Measurements from ENCODE around the gene THOC6. TPM values are rescaled to one million over a fixed set of nuclear protein-coding genes. Genes with fewer than 3 reads are reported as not detected.
"Not testable (repeated sequence)": the region's sequence is repeated elsewhere in the genome, so short reads cannot be mapped to it uniquely, and the experiment has no call there.

The THOC6 gene
- total RNA-seq, 8 experiments from 2014 or later: 6.8 to 32.1 (median 14.0) TPM

- no peaks in the 10 kb centered on the region for H3K4me1 ChIP-seq (replicated peaks in 1 of 2)
Measured at GRCh38 chr16:3068487-3068886, 44.7 kb downstream of the THOC6 start.

GRCh38 chr16:3069146-3069545 is 45.3 kb downstream of the THOC6 start:
- H3K4me3 ChIP-seq; ATAC-seq (replicated peaks in 6 of 8); H3K27ac ChIP-seq; H3K4me1 ChIP-seq (replicated peaks in 1 of 2); in situ Hi-C loops (cut with MboI; ENCODE audit: low pct_unique_long_range_greater_than_20kb in 2 of 9, low sequenced_read_pairs in 9 of 9, unreplicated experiment in 9 of 9): not testable (repeated sequence)
- no CpG with 5 or more reads among the region's 11 CpGs for WGBS, 10 experiments

More at GRCh38 chr16:3068487-3068886, 44.7 kb downstream of the THOC6 start:
- 40 to 90% (median 73%) methylated on average over 1 to 3 of the region's 4 CpGs; no CpG with 5 or more reads in 5 of the 10 experiments for WGBS, 10 experiments
- Histone ChIP-seq H3K27ac (no peak overlapping the region), H3K4me3 (no peak overlapping the region)
- in situ Hi-C loops (cut with MboI; ENCODE audit: low pct_unique_long_range_greater_than_20kb in 2 of 9, low sequenced_read_pairs in 9 of 9, unreplicated experiment in 9 of 9): no loop called here
- no peak for ATAC-seq (replicated peaks in 6 of 8)

GRCh38 chr16:3070608-3071111 is 46.8 kb downstream of the THOC6 start:
- no peaks in the 10 kb centered on the region for H3K4me1 ChIP-seq (replicated peaks in 1 of 2)
- no peak overlapping the region for H3K4me3 ChIP-seq
- WGBS, 10 experiments: 87 to 100% (median 94%) methylated on average over 2 to 7 of the region's 9 CpGs; no CpG with 5 or more reads in 7 of the 10 experiments
- peak in 2 of 8 experiments; percentile 15 to 25 for ATAC-seq (replicated peaks in 6 of 8)
- in situ Hi-C loops (cut with MboI; ENCODE audit: low pct_unique_long_range_greater_than_20kb in 2 of 9, low sequenced_read_pairs in 9 of 9, unreplicated experiment in 9 of 9): no loop called here
- no peak overlapping the region for H3K27ac ChIP-seq

GRCh38 chr16:3071655-3072054 is 47.8 kb downstream of the THOC6 start:
- Histone ChIP-seq H3K27ac (no peak overlapping the region), H3K4me3 (no peak overlapping the region), H3K4me1 (replicated peaks in 1 of 2) (no peaks in the 10 kb centered on the region)
- 0 to 100% (median 84%) methylated on average over 1 to 6 of the region's 7 CpGs; no CpG with 5 or more reads in 2 of the 10 experiments for WGBS, 10 experiments
- in situ Hi-C loops (cut with MboI; ENCODE audit: low pct_unique_long_range_greater_than_20kb in 2 of 9, low sequenced_read_pairs in 9 of 9, unreplicated experiment in 9 of 9): no loop called here
- no peak for ATAC-seq (replicated peaks in 6 of 8)

GRCh38 chr16:3072148-3072547 is 48.3 kb downstream of the THOC6 start:
- ATAC-seq (replicated peaks in 6 of 8): peak in 2 of 8 experiments; percentile 14 to 23
- no CpG with 5 or more reads among the region's 4 CpGs for WGBS, 10 experiments
- in situ Hi-C loops (cut with MboI; ENCODE audit: low pct_unique_long_range_greater_than_20kb in 2 of 9, low sequenced_read_pairs in 9 of 9, unreplicated experiment in 9 of 9): not testable (repeated sequence)

GRCh38 chr16:3072576-3073263 is 48.9 kb downstream of the THOC6 start:
- H3K27ac ChIP-seq; in situ Hi-C loops (cut with MboI; ENCODE audit: low pct_unique_long_range_greater_than_20kb in 2 of 9, low sequenced_read_pairs in 9 of 9, unreplicated experiment in 9 of 9); H3K4me1 ChIP-seq (replicated peaks in 1 of 2); H3K4me3 ChIP-seq: not testable (repeated sequence)
- ATAC-seq (replicated peaks in 6 of 8): peak in 1 of 8 experiments; percentile 11
- WGBS, 10 experiments: no CpG with 5 or more reads among the region's 18 CpGs

More at GRCh38 chr16:3072148-3072547, 48.3 kb downstream of the THOC6 start:
- not testable (repeated sequence) for H3K4me1 ChIP-seq (replicated peaks in 1 of 2); H3K4me3 ChIP-seq; H3K27ac ChIP-seq

- ATAC-seq (replicated peaks in 6 of 8): no peak
- Histone ChIP-seq H3K4me1 (replicated peaks in 1 of 2) (no peaks in the 10 kb centered on the region), H3K27ac (no peak overlapping the region), H3K4me3 (no peak overlapping the region)
- in situ Hi-C loops (cut with MboI; ENCODE audit: low pct_unique_long_range_greater_than_20kb in 2 of 9, low sequenced_read_pairs in 9 of 9, unreplicated experiment in 9 of 9): no loop called here
- 65 to 100% (median 92%) methylated on average over 1 to 7 of the region's 7 CpGs; no CpG with 5 or more reads in 3 of the 10 experiments for WGBS, 10 experiments
Measured at GRCh38 chr16:3073448-3073847, 49.6 kb downstream of the THOC6 start.

GRCh38 chr16:3074860-3075522 is 51.2 kb downstream of the THOC6 start:
- no peak overlapping the region for H3K27ac ChIP-seq
- ATAC-seq (replicated peaks in 6 of 8): no peak
- no peak overlapping the region for H3K4me3 ChIP-seq
- no peaks in the 10 kb centered on the region for H3K4me1 ChIP-seq (replicated peaks in 1 of 2)
- WGBS, 10 experiments: 13 to 83% (median 56%) methylated on average over 1 to 5 of the region's 9 CpGs; no CpG with 5 or more reads in 2 of the 10 experiments
- in situ Hi-C loops (cut with MboI; ENCODE audit: low pct_unique_long_range_greater_than_20kb in 2 of 9, low sequenced_read_pairs in 9 of 9, unreplicated experiment in 9 of 9): no loop called here

GRCh38 chr16:3075523-3075915 is 51.7 kb downstream of the THOC6 start:
- in situ Hi-C loops (cut with MboI; ENCODE audit: low pct_unique_long_range_greater_than_20kb in 2 of 9, low sequenced_read_pairs in 9 of 9, unreplicated experiment in 9 of 9): no loop called here
- no peaks in the 10 kb centered on the region for H3K4me1 ChIP-seq (replicated peaks in 1 of 2)
- H3K27ac ChIP-seq: no peak overlapping the region
- H3K4me3 ChIP-seq: no peak overlapping the region
- WGBS, 10 experiments: 0 to 83% (median 53%) methylated on average over 1 to 4 of the region's 10 CpGs; no CpG with 5 or more reads in 4 of the 10 experiments
- peak in 2 of 8 experiments; percentile 38 to 80 for ATAC-seq (replicated peaks in 6 of 8)

- in situ Hi-C loops (cut with MboI; ENCODE audit: low pct_unique_long_range_greater_than_20kb in 2 of 9, low sequenced_read_pairs in 9 of 9, unreplicated experiment in 9 of 9); H3K27ac ChIP-seq; H3K4me1 ChIP-seq (replicated peaks in 1 of 2); H3K4me3 ChIP-seq: not testable (repeated sequence)
- peak in 1 of 8 experiments; percentile 14 for ATAC-seq (replicated peaks in 6 of 8)
- WGBS, 10 experiments: 67 to 90% (median 85%) methylated on average over 2 to 3 of the region's 6 CpGs; no CpG with 5 or more reads in 6 of the 10 experiments
Measured at GRCh38 chr16:3075946-3076345, 52.1 kb downstream of the THOC6 start.

GRCh38 chr16:3076577-3076976 is 52.7 kb downstream of the THOC6 start:
- in situ Hi-C loops (cut with MboI; ENCODE audit: low pct_unique_long_range_greater_than_20kb in 2 of 9, low sequenced_read_pairs in 9 of 9, unreplicated experiment in 9 of 9): no loop called here
- 20 to 100% (median 51%) methylated on average over 1 to 5 of the region's 6 CpGs; no CpG with 5 or more reads in 5 of the 10 experiments for whole genome bisulfite sequencing, 10 experiments

More at GRCh38 chr16:3076577-3076976, 52.7 kb downstream of the THOC6 start:
- Histone ChIP-seq H3K4me1 (replicated peaks in 1 of 2) (no peaks in the 10 kb centered on the region), H3K27ac (no peak overlapping the region), H3K4me3 (no peak overlapping the region)
- ATAC-seq (replicated peaks in 6 of 8): no peak
